Breast epithelium (tissue), 4 donors: ENCODE data around the gene DLG1. TPM values are rescaled to one million over a fixed set of nuclear protein-coding genes. Genes with fewer than 3 reads are reported as not detected.

Experiments
- DNase-seq, 2 donors: peaks; one replicate each; pipeline ENCODE4 v3.0.0-alpha.2; 2019; ENCODE audit warnings: low spot score in 2 of 2
- H3K27ac ChIP-seq, 2 donors: fragments of 200-600 bp; sonication (generic) in 1 of 2; one replicate each; pipeline ENCODE4 v1.5.1; 2016 to 2019; ENCODE audit warnings: mild to moderate bottlenecking in 1 of 2
- H3K27me3 ChIP-seq, 2 donors: fragments of 200-600 bp; sonication (generic) in 1 of 2; one replicate each; pipeline versions ENCODE4 v1.5.1 to v1.6.0; 2017 to 2019; ENCODE audit warnings: control low read depth in 1 of 2, mild to moderate bottlenecking in 1 of 2
- H3K36me3 ChIP-seq: fragments of 200-600 bp; one replicate; pipeline ENCODE4 v1.5.1; 2019
- H3K4me1 ChIP-seq, 2 donors: fragments of 200-600 bp; sonication (generic); one replicate each; pipeline ENCODE4 v1.5.1; 2016 to 2019; ENCODE audit warnings: control low read depth in 1 of 2
- H3K4me3 ChIP-seq, 3 donors: fragments of 200-600 bp; sonication (generic); 1 replicate in 2 of 3; 2 replicates in 1 of 3; pipeline ENCODE4 v1.5.1; 2016 to 2019; ENCODE audit warnings: mild to moderate bottlenecking in 3 of 3, moderate library complexity in 2 of 3
- H3K9me3 ChIP-seq, 2 donors: fragments of 200-600 bp; sonication (generic) in 1 of 2; one replicate each; pipeline ENCODE4 v1.5.1; 2016 to 2019; ENCODE audit warnings: control low read depth in 1 of 2
- POLR2A ChIP-seq: fragments of 450-650 bp; IDR thresholded peaks from one replicate; pipeline ENCODE4 v1.6.1; 2016; ENCODE audit warnings: antibody characterized with exemption, mild to moderate bottlenecking, moderate library complexity
- POLR2AphosphoS5 ChIP-seq, 3 donors: sonication (generic); formaldehyde crosslinking; IDR thresholded peaks; one replicate each; pipeline ENCODE4 v1.6.1; 2017; ENCODE audit warnings: antibody characterized with exemption in 3 of 3
- intact Hi-C: fragments of 100-400 bp; cut with DNase I; formaldehyde crosslinking; loops from one replicate; pipeline ENCODE4 v1.15.1; 2023; ENCODE audit warnings: low total_unique reads
- total RNA-seq, 3 donors: library from RNA; depleted of rRNA; stranded (reverse); fragments of >200 nt; gene quantifications; one replicate each; pipeline ENCODE4 v1.1.0, GENCODE V29; 2016
- TF ChIP-seq, protein P1 (sequence below), 3 donors: fragments of 450-650 bp; IDR thresholded peaks; one replicate each; pipeline ENCODE4 v1.5.1; 2016 to 2017; ENCODE audit warnings: antibody characterized with exemption in 3 of 3, mild to moderate bottlenecking in 3 of 3, moderate library complexity in 3 of 3

Gene DLG1
- total RNA-seq, 3 donors from 2014 or later = 76.0 to 100 (median 76.7) TPM

DNA sequence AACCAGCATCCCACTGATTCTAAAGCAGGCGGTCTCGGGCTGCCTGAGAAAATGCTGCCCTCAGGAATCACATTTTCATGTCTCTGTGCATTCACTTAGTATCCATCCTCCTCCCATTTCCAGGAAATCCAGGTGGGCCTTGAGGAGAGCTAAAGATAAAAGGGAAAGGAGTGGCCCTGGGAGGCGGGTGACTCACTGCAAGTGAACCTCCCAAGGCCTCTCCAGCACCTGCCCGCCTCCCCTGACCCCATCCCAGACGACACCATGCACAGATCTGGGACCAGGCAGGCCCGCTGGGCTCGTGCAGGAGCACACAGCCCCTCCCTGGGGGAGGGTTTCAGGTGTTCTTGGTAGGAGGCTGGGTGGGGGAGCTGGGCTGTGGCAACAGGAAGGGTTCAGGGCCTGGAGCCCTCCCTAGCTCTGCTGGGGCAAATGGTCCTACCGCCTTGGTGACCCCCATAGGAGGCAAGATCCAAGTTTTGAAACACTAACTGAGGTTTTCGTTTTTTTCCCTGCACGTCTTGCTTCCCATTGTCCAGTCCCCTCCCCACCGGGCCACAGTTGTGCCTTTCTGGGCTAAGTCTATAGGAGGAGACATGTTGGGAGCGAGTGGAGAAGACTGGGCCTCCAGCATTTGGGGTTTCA lies 291.0 kb downstream of the DLG1 start:
- no peak overlapping the region for H3K27ac ChIP-seq
- no peaks in the 10 kb centered on the region for H3K36me3 ChIP-seq
- TF ChIP-seq POLR2AphosphoS5 (IDR thresholded peaks at IDR 0.05) = no peak
- TF ChIP-seq, protein P1, sequence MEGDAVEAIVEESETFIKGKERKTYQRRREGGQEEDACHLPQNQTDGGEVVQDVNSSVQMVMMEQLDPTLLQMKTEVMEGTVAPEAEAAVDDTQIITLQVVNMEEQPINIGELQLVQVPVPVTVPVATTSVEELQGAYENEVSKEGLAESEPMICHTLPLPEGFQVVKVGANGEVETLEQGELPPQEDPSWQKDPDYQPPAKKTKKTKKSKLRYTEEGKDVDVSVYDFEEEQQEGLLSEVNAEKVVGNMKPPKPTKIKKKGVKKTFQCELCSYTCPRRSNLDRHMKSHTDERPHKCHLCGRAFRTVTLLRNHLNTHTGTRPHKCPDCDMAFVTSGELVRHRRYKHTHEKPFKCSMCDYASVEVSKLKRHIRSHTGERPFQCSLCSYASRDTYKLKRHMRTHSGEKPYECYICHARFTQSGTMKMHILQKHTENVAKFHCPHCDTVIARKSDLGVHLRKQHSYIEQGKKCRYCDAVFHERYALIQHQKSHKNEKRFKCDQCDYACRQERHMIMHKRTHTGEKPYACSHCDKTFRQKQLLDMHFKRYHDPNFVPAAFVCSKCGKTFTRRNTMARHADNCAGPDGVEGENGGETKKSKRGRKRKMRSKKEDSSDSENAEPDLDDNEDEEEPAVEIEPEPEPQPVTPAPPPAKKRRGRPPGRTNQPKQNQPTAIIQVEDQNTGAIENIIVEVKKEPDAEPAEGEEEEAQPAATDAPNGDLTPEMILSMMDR (IDR thresholded peaks at IDR 0.05) = no peak
- no peak for TF ChIP-seq POLR2A
- no peak for DNase-seq
- intact Hi-C loops = no loop called here
- no peak overlapping the region for H3K4me3 ChIP-seq
- no peaks in the 10 kb centered on the region for H3K27me3 ChIP-seq
- H3K9me3 ChIP-seq = no peaks in the 10 kb centered on the region
- H3K4me1 ChIP-seq = no peaks in the 10 kb centered on the region

DNA sequence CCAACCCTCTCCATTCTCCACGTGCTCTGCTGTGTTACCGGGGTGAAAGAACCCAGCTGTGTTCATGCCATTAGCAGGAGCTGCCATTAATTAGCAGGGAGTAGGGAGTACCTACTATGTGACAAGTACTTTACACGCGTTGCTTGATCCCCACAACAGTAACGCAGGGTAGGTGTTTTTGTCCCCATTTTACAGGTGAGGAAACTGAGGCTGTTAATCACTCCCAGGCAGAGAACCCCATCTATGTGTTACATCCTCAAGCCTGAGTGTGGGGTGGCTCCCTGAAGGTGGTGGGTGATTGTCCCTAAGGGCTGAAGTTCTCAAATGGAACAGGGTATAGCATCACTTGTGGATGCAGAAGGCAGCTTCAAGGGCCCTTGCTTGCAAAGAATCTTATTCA lies 291.6 kb downstream of the DLG1 start:
- TF ChIP-seq POLR2A (no peak), POLR2AphosphoS5 (IDR thresholded peaks at IDR 0.05) (no peak)
- TF ChIP-seq, protein P1 (IDR thresholded peaks at IDR 0.05) = no peak
- H3K36me3 ChIP-seq = no peaks in the 10 kb centered on the region
- no peak overlapping the region for H3K27ac ChIP-seq
- DNase-seq = no peak
- intact Hi-C loops = no loop called here
- no peaks in the 10 kb centered on the region for H3K27me3 ChIP-seq
- H3K9me3 ChIP-seq = no peaks in the 10 kb centered on the region
- no peaks in the 10 kb centered on the region for H3K4me1 ChIP-seq
- H3K4me3 ChIP-seq = no peak overlapping the region

DNA sequence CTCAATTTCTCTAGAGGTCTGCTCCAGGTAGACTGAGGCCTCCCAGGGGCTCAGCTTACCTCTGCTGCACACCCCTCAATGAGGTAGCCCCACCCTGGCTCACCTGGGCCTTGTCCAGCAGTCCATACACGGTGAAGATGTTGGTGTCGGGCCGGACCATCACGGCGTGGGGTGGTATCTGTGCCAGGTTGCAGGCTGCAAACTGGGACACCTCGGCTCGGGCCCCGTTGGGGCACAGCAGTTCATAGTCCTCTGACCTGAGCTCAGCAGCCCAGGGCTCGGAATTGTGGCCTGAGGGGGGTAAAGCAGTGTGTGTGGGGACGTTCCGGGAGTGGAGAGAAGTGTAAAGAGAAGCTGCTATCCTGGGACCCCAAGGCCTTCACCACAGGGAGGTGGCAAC lies 292.0 kb downstream of the DLG1 start:
- no peaks in the 10 kb centered on the region for H3K4me1 ChIP-seq
- H3K27ac ChIP-seq = no peak overlapping the region
- intact Hi-C loops = no loop called here

DNA sequence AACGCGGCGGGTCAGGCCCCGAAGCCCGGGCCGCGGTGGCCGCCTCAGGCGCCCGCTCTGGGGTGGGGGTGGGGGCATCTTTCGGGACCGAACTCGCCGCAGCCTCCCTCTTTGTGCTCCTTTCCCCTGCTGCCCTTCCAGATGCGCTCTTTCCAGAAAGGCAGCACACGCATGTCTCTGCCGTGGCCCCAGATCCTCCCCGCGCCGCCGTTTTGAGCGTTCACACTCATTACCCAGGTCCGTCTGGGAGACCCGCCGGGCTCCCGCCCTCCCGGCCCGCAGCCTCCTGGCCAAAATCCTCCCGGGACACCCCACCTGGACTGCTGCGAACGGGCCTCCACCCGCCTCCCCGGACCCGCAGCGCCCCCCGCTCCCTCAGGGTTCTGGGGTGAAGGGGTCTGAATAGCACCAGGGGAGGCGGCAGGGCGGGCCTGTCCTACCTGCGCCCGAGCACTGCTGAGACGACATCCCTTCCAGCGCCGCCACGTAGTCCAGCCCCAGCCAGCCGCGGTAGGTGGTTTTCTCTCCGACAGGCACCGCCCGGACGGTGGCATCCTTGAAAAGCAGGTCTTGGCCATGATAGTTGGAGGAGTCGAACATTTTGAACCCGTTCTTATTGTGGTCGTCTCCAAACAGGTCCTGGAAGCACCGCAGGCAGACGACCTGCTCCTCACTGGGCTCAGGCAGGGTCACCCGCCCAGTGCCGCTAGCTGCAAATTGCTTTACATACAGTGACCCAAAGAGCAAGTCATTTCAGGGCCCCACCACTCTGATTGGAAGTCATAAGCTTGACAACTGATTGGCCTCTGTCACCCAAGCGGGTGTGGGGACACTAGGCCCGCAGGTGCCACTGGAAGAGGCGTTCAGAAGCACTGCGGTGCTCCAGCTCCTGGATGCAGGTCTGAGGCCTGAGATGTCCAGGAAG lies 294.7 kb downstream of the DLG1 start:
- no peaks in the 10 kb centered on the region for H3K36me3 ChIP-seq
- no peaks in the 10 kb centered on the region for H3K9me3 ChIP-seq
- intact Hi-C loops = no loop called here
- H3K4me3 ChIP-seq = peak overlapping the region; percentile 51 to 78 (median 66)
- no peaks in the 10 kb centered on the region for H3K27me3 ChIP-seq
- H3K4me1 ChIP-seq = no peaks in the 10 kb centered on the region
- TF ChIP-seq, protein P1 (IDR thresholded peaks at IDR 0.05) = no peak
- TF ChIP-seq POLR2AphosphoS5 (IDR thresholded peaks at IDR 0.05) = peak in 1 of 3 donors; percentile 12
- no peak for TF ChIP-seq POLR2A
- peak in 1 of 2 donors; percentile 47 for DNase-seq
- H3K27ac ChIP-seq = peak overlapping the region; percentile 94

More for the DNA sequence above, 292.0 kb downstream of the DLG1 start:
- Histone ChIP-seq H3K27me3 (no peaks in the 10 kb centered on the region), H3K4me3 (no peak overlapping the region), H3K36me3 (no peaks in the 10 kb centered on the region), H3K9me3 (no peaks in the 10 kb centered on the region)
- no peak for DNase-seq
- TF ChIP-seq, protein P1 (IDR thresholded peaks at IDR 0.05) = no peak
- TF ChIP-seq POLR2AphosphoS5 (IDR thresholded peaks at IDR 0.05) (no peak), POLR2A (no peak)
